ENCODE data around the gene ZNF280A.
A peak's percentile ranks its signal among the peaks of the same experiment; 100 is the strongest.

The ZNF280A gene

DNA sequence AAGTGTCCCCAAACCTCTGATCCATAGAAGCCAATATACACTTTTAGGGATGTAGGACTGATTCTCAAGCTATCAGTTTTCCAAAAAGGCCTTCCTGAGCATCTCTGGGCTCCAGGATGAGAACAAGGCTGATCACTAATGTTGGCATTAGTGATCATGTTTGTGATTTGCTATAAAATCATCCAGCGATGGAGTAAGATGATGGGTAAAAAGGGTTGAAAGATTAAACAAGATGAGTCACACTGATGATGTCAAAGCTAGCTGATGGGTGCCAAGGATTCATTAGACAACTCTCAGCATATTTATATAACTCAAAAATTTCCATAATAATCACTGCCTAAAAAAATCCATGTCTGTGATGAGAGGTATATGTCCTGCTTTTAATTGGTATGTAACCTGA lies 54.3 kb downstream of the ZNF280A start:
- no peak for DNase-seq

- no peak for DNase-seq
Measured at GRCh38 chr22:22465094-22465602, 54.9 kb downstream of the ZNF280A start.

DNA sequence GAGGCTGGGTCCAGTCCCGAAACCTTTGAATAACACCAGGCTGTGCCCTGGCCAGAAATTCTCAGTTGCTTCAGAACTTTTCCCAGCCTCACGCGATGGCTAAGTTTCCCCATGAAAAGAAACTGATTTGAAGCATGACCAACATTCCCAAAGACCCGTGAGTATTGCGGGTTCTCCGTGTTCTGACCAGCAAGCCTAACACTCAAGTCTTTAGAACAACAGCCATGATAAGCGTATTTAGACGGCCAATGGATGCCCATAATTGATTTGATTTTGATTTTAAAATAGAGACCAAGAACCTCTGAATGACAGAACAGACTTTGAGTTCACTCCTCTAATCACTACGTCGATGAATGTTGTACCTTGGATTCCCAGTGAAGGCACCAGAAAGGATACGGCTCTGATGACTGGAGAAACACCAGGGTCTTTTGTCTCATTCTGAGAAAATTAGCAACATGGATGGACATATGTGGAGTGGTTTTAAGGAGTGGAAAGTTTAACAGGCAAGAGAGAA lies 55.5 kb downstream of the ZNF280A start:
- no peak for DNase-seq

- peak; percentile 39 for DNase-seq
Measured at GRCh38 chr22:22463855-22464540, 56.1 kb downstream of the ZNF280A start.
